Right hindlimb (tissue), 1 donor: ENCODE results near the gene CCDC85C.

Source experiments
- DNase-seq: peaks from one replicate; pipeline ENCODE4 v3.0.0-alpha.2; 2018

CCDC85C gene

GRCh38 chr14:99570544-99571302, 33.3 kb downstream of the CCDC85C start:
- no peak for DNase-seq

GRCh38 chr14:99569725-99570543, 34.1 kb downstream of the CCDC85C start:
- no peak for DNase-seq

GRCh38 chr14:99568567-99569560, 35.1 kb downstream of the CCDC85C start:
- no peak for DNase-seq

GRCh38 chr14:99566390-99567354, 37.3 kb downstream of the CCDC85C start:
- no peak for DNase-seq

GRCh38 chr14:99566009-99566389, 38.0 kb downstream of the CCDC85C start:
- no peak for DNase-seq

GRCh38 chr14:99565383-99565782, 38.6 kb downstream of the CCDC85C start:
- no peak for DNase-seq

GRCh38 chr14:99564926-99565259, 39.1 kb downstream of the CCDC85C start:
- no peak for DNase-seq

- DNase-seq, result peak; percentile 74
Observed at GRCh38 chr14:99564256-99564925, 39.6 kb downstream of the CCDC85C start.

GRCh38 chr14:99563749-99564129, 40.3 kb downstream of the CCDC85C start:
- DNase-seq, result no peak

- peak; percentile 69 for DNase-seq
Observed at GRCh38 chr14:99562856-99563748, 40.9 kb downstream of the CCDC85C start.

- DNase-seq, result no peak
Observed at GRCh38 chr14:99561864-99562263, 42.1 kb downstream of the CCDC85C start.

GRCh38 chr14:99560922-99561683, 42.9 kb downstream of the CCDC85C start:
- DNase-seq, result no peak

GRCh38 chr14:99560403-99560802, 43.6 kb downstream of the CCDC85C start:
- no peak for DNase-seq

GRCh38 chr14:99559286-99559990, 44.6 kb downstream of the CCDC85C start:
- no peak for DNase-seq

GRCh38 chr14:99556134-99556791, 47.7 kb downstream of the CCDC85C start:
- DNase-seq, result no peak

- no peak for DNase-seq
Observed at GRCh38 chr14:99554757-99555531, 49.1 kb downstream of the CCDC85C start.

GRCh38 chr14:99554184-99554583, 49.8 kb downstream of the CCDC85C start:
- no peak for DNase-seq
